ENCODE data around the gene TBX4.

- TF ChIP-seq EZH2phosphoT487 (IDR thresholded peaks at IDR 0.05; ENCODE audit: insufficient read depth, low read depth) (no peak), EZH2 (IDR thresholded peaks at IDR 0.05; ENCODE audit: insufficient read depth, poor library complexity, severe bottlenecking) (no peak)
These were observed 17.3 kb downstream of the TBX4 start for GRCh38 chr17:61469474-61469873.
